H1 (cell line): ENCODE results near the gene KRTAP24-1. TPM values are rescaled to one million over a fixed set of nuclear protein-coding genes. Genes with fewer than 3 reads are reported as not detected.

Experiments
- CTCF ChIA-PET: fragments of 300-600 bp; sonication (Branson Sonifier 250); formaldehyde crosslinking; loops from one replicate; lab custom pipeline; 2021; ENCODE audit not compliant: partially characterized antibody; lab: Charles Lee
- POLR2A ChIA-PET: fragments of 300-600 bp; sonication (Branson Sonifier 250); formaldehyde crosslinking; loops from one replicate; lab custom pipeline; 2021; ENCODE audit warnings: inconsistent platforms; ENCODE audit not compliant: partially characterized antibody; lab: Charles Lee
- DNase-seq, 2 experiments: peaks; one replicate each; pipeline versions ENCODE4 v3.0.0 to v3.0.0-alpha.2; 2010 to 2022; ENCODE audit warnings: low spot score in 2 of 2, low read depth in 1 of 2, mixed read lengths in 1 of 2
- FAIRE-seq: peaks from 2 replicates; lab custom pipeline; 2011; peaks lifted over from hg19 to GRCh38; lab: Jason Lieb, UNC
- H2AFZ ChIP-seq: 2 replicates; pipeline ENCODE4 v1.8.1; 2012; ENCODE audit warnings: low read length, inconsistent platforms
- H2AK5ac ChIP-seq: 2 replicates; pipeline ENCODE4 v1.6.1; 2013; ENCODE audit warnings: low read depth, low read length
- H2BK120ac ChIP-seq: replicated peaks from 2 replicates; pipeline ENCODE3; 2013; ENCODE audit warnings: low read depth, low read length, inconsistent platforms
- H2BK12ac ChIP-seq: 2 replicates; pipeline ENCODE4 v1.6.1; 2013; ENCODE audit warnings: low read depth, low read length
- H2BK15ac ChIP-seq: 2 replicates; pipeline ENCODE4 v1.6.1; 2013; ENCODE audit warnings: low read length
- H2BK20ac ChIP-seq: 2 replicates; pipeline ENCODE4 v1.6.1; 2013; ENCODE audit warnings: low read length
- H2BK5ac ChIP-seq: 2 replicates; pipeline ENCODE4 v1.6.1; 2013; ENCODE audit warnings: low read depth, low read length
- H3K14ac ChIP-seq: 2 replicates; pipeline ENCODE4 v1.6.1; 2013; ENCODE audit warnings: inconsistent platforms; ENCODE audit not compliant: insufficient read length
- H3K18ac ChIP-seq: 2 replicates; pipeline ENCODE4 v1.6.1; 2013; ENCODE audit warnings: low read length; ENCODE audit errors: extremely low read depth
- H3K23ac ChIP-seq: 2 replicates; pipeline ENCODE4 v1.6.1; 2013; ENCODE audit warnings: inconsistent platforms; ENCODE audit not compliant: insufficient read length
- H3K23me2 ChIP-seq: 2 replicates; pipeline ENCODE4 v1.6.1; 2013; ENCODE audit warnings: low read depth, low read length
- H3K27ac ChIP-seq: 2 replicates; pipeline ENCODE4 v1.6.1; 2011; ENCODE audit warnings: low read depth, low read length, inconsistent platforms
- H3K27me3 ChIP-seq, 4 experiments: replicated peaks in 1 of 4; 1 replicate in 1 of 4; 2 replicates in 3 of 4; pipeline versions ENCODE4 v1.6.1 to v1.8.1; 2011 to 2013; ENCODE audit warnings: low read length in 3 of 4, mild to moderate bottlenecking in 3 of 4, inconsistent platforms in 2 of 4, mixed read lengths in 2 of 4, moderate library complexity in 1 of 4; ENCODE audit not compliant: control insufficient read depth in 3 of 4, insufficient read depth in 3 of 4; ENCODE audit errors: extremely low read depth in 1 of 4
- H3K36me3 ChIP-seq, 4 experiments: 2 replicates each; pipeline versions ENCODE4 v1.6.1 to v1.8.1; 2011 to 2013; ENCODE audit warnings: mild to moderate bottlenecking in 4 of 4, low read length in 3 of 4, moderate library complexity in 2 of 4, control low read depth in 1 of 4, inconsistent platforms in 1 of 4; ENCODE audit not compliant: insufficient read depth in 4 of 4, control insufficient read depth in 2 of 4
- H3K4ac ChIP-seq: replicated peaks from 2 replicates; pipeline ENCODE3; 2013; ENCODE audit warnings: low read length, low read depth, mixed read lengths, inconsistent platforms; ENCODE audit not compliant: insufficient read length
- H3K4me1 ChIP-seq, 4 experiments: replicated peaks in 1 of 4; 1 replicate in 1 of 4; 2 replicates in 3 of 4; pipeline versions ENCODE4 v1.6.1 to v1.8.1; 2011 to 2013; ENCODE audit warnings: low read length in 3 of 4, inconsistent platforms in 2 of 4, mixed read lengths in 1 of 4; ENCODE audit not compliant: insufficient read depth in 4 of 4, control insufficient read depth in 3 of 4
- H3K4me2 ChIP-seq, 2 experiments: 2 replicates each; pipeline versions ENCODE4 v1.6.1 to v1.8.1; 2011 to 2013; ENCODE audit warnings: low read depth in 2 of 2, low read length in 2 of 2, control low read depth in 1 of 2, inconsistent platforms in 1 of 2, mild to moderate bottlenecking in 1 of 2; ENCODE audit not compliant: insufficient read depth in 1 of 2
- H3K4me3 ChIP-seq, 4 experiments: fragments of 200-600, 300-600 bp in 1 of 4; sonication (generic), shearing (Covaris generic), sonication (Bioruptor Twin) in 1 of 4; 2 replicates each; pipeline versions ENCODE4 v1.5.1 to v1.8.1; 2011 to 2016; ENCODE audit warnings: low read length in 4 of 4, low read depth in 3 of 4, control low read depth in 2 of 4, inconsistent platforms in 2 of 4, mild to moderate bottlenecking in 2 of 4, mixed read lengths in 1 of 4, moderate library complexity in 1 of 4; ENCODE audit not compliant: insufficient read depth in 2 of 4; ENCODE audit errors: extremely low read depth in 1 of 4
- H3K56ac ChIP-seq: replicated peaks from 2 replicates; pipeline ENCODE3; 2013; ENCODE audit warnings: low read depth, mild to moderate bottlenecking, mixed read lengths, low read length, inconsistent platforms; ENCODE audit not compliant: insufficient read length
- H3K79me1 ChIP-seq: 2 replicates; pipeline ENCODE4 v1.6.1; 2013; ENCODE audit warnings: low read depth, low read length, control low read depth
- H3K79me2 ChIP-seq, 2 experiments: 2 replicates each; pipeline versions ENCODE4 v1.6.1 to v1.8.1; 2012 to 2013; ENCODE audit warnings: low read length in 2 of 2, mild to moderate bottlenecking in 2 of 2, inconsistent platforms in 1 of 2; ENCODE audit not compliant: insufficient read depth in 2 of 2, control insufficient read depth in 1 of 2
- H3K9ac ChIP-seq, 4 experiments: replicated peaks in 1 of 4; 1 replicate in 1 of 4; 2 replicates in 3 of 4; pipeline versions ENCODE4 v1.6.1 to v1.8.1; 2011 to 2013; ENCODE audit warnings: low read depth in 3 of 4, low read length in 3 of 4, control low read depth in 2 of 4, mild to moderate bottlenecking in 2 of 4, moderate library complexity in 2 of 4, inconsistent platforms in 1 of 4; ENCODE audit errors: extremely low read depth in 1 of 4
- H3K9me3 ChIP-seq, 2 experiments: 2 replicates each; pipeline versions ENCODE4 v1.6.1 to v1.8.1; 2012 to 2013; ENCODE audit warnings: mild to moderate bottlenecking in 2 of 2, moderate library complexity in 2 of 2, control low read depth in 1 of 2, inconsistent platforms in 1 of 2, low read depth in 1 of 2, low read length in 1 of 2, mixed read lengths in 1 of 2; ENCODE audit not compliant: insufficient read depth in 2 of 2
- H4K20me1 ChIP-seq, 2 experiments: replicated peaks in 1 of 2; 2 replicates each; pipeline versions ENCODE3 to v1.8.1; 2011 to 2013; ENCODE audit warnings: inconsistent platforms in 2 of 2, low read length in 2 of 2, mild to moderate bottlenecking in 1 of 2; ENCODE audit not compliant: insufficient read depth in 2 of 2, control insufficient read depth in 1 of 2
- H4K5ac ChIP-seq: 2 replicates; pipeline ENCODE4 v1.6.1; 2013; ENCODE audit warnings: low read length, low read depth, mixed read lengths, inconsistent platforms; ENCODE audit not compliant: insufficient read length
- H4K8ac ChIP-seq: 2 replicates; pipeline ENCODE4 v1.8.0; 2013; ENCODE audit warnings: mild to moderate bottlenecking, moderate library complexity, low read length, inconsistent platforms; ENCODE audit not compliant: insufficient read depth; ENCODE audit errors: extremely low read depth
- H4K91ac ChIP-seq: replicated peaks from 2 replicates; pipeline ENCODE3; 2013; ENCODE audit warnings: low read length, mixed read lengths, inconsistent platforms; ENCODE audit not compliant: insufficient read length
- BCL11A ChIP-seq, 2 experiments: IDR thresholded peaks; one replicate each; pipeline ENCODE4 v1.6.1; 2011; ENCODE audit warnings: low read depth in 2 of 2, low read length in 2 of 2, mild to moderate bottlenecking in 2 of 2
- CHD2 ChIP-seq: IDR thresholded peaks from 2 replicates; pipeline ENCODE4 v1.6.1; 2012; ENCODE audit warnings: low read length, improper control_type of control experiment
- GTF2F1 ChIP-seq: IDR thresholded peaks from 2 replicates; pipeline ENCODE4 v1.6.1; 2012; ENCODE audit warnings: low read depth, low read length, improper control_type of control experiment, borderline replicate concordance
- POU5F1 ChIP-seq: IDR thresholded peaks from 2 replicates; pipeline ENCODE4 v1.6.1; 2011; ENCODE audit warnings: low read depth, mild to moderate bottlenecking, low read length, moderate library complexity
- RAD21 ChIP-seq, 2 experiments: IDR thresholded peaks in 1 of 2; conservative IDR thresholded peaks in 1 of 2; 2 replicates each; pipeline ENCODE4 v1.6.1; 2011; ENCODE audit warnings: low read depth in 2 of 2, low read length in 2 of 2, improper control_type of control experiment in 1 of 2, inconsistent platforms in 1 of 2, mild to moderate bottlenecking in 1 of 2, moderate library complexity in 1 of 2
- SIN3A ChIP-seq, 2 experiments: IDR thresholded peaks in 1 of 2; conservative IDR thresholded peaks in 1 of 2; 2 replicates each; pipeline ENCODE4 v1.6.1; 2011 to 2012; ENCODE audit warnings: low read length in 2 of 2, improper control_type of control experiment in 1 of 2, low read depth in 1 of 2, mild to moderate bottlenecking in 1 of 2
- SIX5 ChIP-seq: IDR thresholded peaks from 2 replicates; pipeline ENCODE4 v1.6.1; 2011; ENCODE audit warnings: mild to moderate bottlenecking, low read depth, low read length
- SP1 ChIP-seq: IDR thresholded peaks from 2 replicates; pipeline ENCODE4 v1.6.1; 2011; ENCODE audit warnings: low read depth, low read length
- YY1 ChIP-seq: IDR thresholded peaks from 2 replicates; pipeline ENCODE4 v1.6.1; 2011; ENCODE audit warnings: low read depth, mild to moderate bottlenecking, low read length
- WGBS, 2 experiments: shearing (Covaris generic) in 1 of 2; methylation state at CpG; one replicate each; pipeline versions ENCODE4 v1.1.6 to v1.1.7; 2013 to 2015; ENCODE audit warnings: low lambda C conversion rate in 2 of 2, mixed read lengths in 2 of 2, inconsistent platforms in 1 of 2, low coverage in 1 of 2, missing lambda C conversion rate in 1 of 2; ENCODE audit not compliant: insufficient replicate concordance in 2 of 2, insufficient coverage in 1 of 2, insufficient read length in 1 of 2; ENCODE audit errors: extremely low coverage in 1 of 2, missing lambda C conversion rate in 1 of 2; 5-methylcytosine and 5-hydroxymethylcytosine counted together
- polyA plus RNA-seq, 7 experiments: library from polyadenylated mRNA; depleted of rRNA in 3 of 7; stranded (reverse) in 5 of 7; unstranded in 2 of 7; fragments of >200 nt in 5 of 7; fragments of 200-250 nt in 2 of 7; gene quantifications; 1 replicate in 5 of 7; 2 replicates in 1 of 7; 4 replicates in 1 of 7; pipeline versions ENCODE4 v1.2.1 to v1.2.3, GENCODE V29; 2011 to 2013; ENCODE audit warnings: missing spikeins in 2 of 7, mixed read lengths in 2 of 7
- total RNA-seq: library from RNA; stranded (reverse); fragmentation: NEBNext Ultra II Directional; extraction: Animal tissue kit (Norgen Biotek cat#: 25700); gene quantifications from 2 replicates; pipeline ENCODE4 v1.2.1, GENCODE V29; 2021
- TF ChIP-seq, protein P1 (sequence below): IDR thresholded peaks from 2 replicates; pipeline ENCODE4 v1.6.1; 2012; ENCODE audit warnings: inconsistent platforms

Gene KRTAP24-1
- total and polyA plus RNA-seq, 2 of the 8 experiments (the other 6 are each of a cell fraction or from before 2014, with no cell fraction given): not detected

DNA sequence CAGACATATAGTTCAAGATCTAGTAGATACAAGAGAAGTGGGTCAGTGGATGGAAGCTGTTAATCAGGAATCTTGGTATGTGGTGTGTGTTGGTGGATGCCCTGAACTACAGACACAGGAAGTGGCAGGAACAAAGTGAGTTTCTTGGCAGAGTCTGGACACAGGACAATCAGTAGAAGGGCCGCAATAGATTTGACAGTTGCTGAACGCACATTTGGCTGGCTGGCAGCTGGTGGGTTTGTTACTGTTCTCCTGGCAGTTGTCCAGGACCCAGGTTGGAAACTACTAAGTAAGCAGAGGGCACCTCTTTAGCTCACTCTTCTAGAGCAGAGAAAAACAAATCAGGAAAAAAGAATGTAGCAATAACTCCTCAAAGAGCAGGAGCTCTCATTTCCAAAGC is 24.1 kb upstream of the KRTAP24-1 start:
- Histone ChIP-seq H2BK120ac (no peak overlapping the region), H2AFZ (no peak overlapping the region), H3K4me3 (no peak overlapping the region), H3K27ac (no peak overlapping the region), H4K8ac (no peak overlapping the region), H3K4me1 (no peaks in the 10 kb centered on the region), H4K91ac (no peak overlapping the region), H4K5ac (no peak overlapping the region), H3K14ac (no peak overlapping the region), H3K56ac (no peak overlapping the region), H3K79me1 (no peaks in the 10 kb centered on the region), H2AK5ac (no peak overlapping the region), H3K79me2 (no peaks in the 10 kb centered on the region), H2BK20ac (no peak overlapping the region), H3K4ac (no peak overlapping the region), H3K18ac (no peak overlapping the region), H3K23ac (no peak overlapping the region), H3K4me2 (no peak overlapping the region), H4K20me1 (no peaks in the 10 kb centered on the region), H2BK15ac (no peak overlapping the region), H2BK12ac (no peak overlapping the region), H3K23me2 (no peaks in the 10 kb centered on the region), H2BK5ac (no peak overlapping the region), H3K27me3 (no peaks in the 10 kb centered on the region), H3K9ac (no peak overlapping the region)
- WGBS, 2 experiments: 100% methylated on average over 2 of the region's 2 CpGs; no CpG with 5 or more reads in 1 of the 2 experiments
- DNase-seq (no peak), FAIRE-seq (no peak)
- CTCF ChIA-PET: interaction anchor here (0.9 to 1.1 kb wide), 3 partner anchors 10 to 157 kb away, joined by 3 to 5 read pairs (median 4); partner anchors contain the start of gene KRTAP25-1
- TF ChIP-seq POU5F1 (no peak), SP1 (no peak), RAD21 (IDR thresholded peaks at IDR 0.05 in 1 of 2, conservative IDR thresholded peaks at IDR 0.05 in 1 of 2; ENCODE audit: low read depth in 2 of 2, low read length in 2 of 2) (no peak), SIX5 (no peak), YY1 (no peak), GTF2F1 (no peak), CHD2 (no peak), BCL11A (IDR thresholded peaks at IDR 0.05; ENCODE audit: low read depth in 2 of 2, low read length in 2 of 2) (no peak), SIN3A (conservative IDR thresholded peaks at IDR 0.05 in 1 of 2, IDR thresholded peaks at IDR 0.05 in 1 of 2; ENCODE audit: low read depth in 1 of 2, low read length in 2 of 2) (no peak)
- TF ChIP-seq, protein P1, sequence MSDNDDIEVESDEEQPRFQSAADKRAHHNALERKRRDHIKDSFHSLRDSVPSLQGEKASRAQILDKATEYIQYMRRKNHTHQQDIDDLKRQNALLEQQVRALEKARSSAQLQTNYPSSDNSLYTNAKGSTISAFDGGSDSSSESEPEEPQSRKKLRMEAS: no peak
- TF ChIP-seq, all 59 proteins: peak for 0
- Histone ChIP-seq H3K9me3 (no peaks in the 10 kb centered on the region), H3K36me3 (no peaks in the 10 kb centered on the region)
- POLR2A ChIA-PET: no interaction called here
